ENCODE results near the gene TRIO.

Gene TRIO

DNA sequence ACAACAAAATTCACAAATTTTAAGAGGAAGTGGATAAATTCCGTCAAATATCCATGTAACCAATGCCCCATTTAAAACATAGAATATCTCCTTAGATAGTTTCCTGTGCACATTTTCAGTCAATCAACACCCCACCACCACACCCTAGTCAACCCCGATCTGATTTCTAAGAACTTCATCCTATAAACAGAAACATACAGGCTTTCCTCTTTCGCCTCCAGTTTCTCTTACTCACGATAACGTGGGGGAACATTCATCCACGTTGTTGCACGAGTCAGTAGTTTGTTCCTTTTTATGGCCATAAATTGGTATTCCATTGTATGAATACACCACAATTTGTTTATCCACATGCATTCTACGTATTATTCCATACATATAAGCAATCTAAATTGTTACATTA, 35.6 kb upstream of the TRIO start:
- ChIA-PET POLR2A (no interaction called here), CTCF (interaction anchor here (0.8 to 1.4 kb wide), 5 partner anchors 9 to 165 kb away, joined by 3 to 5 read pairs (median 3); no protein-coding TSS in a partner anchor)
- TF ChIP-seq HDGF (IDR thresholded peaks at IDR 0.05; ENCODE audit: borderline replicate concordance) (no peak), ARNT (IDR thresholded peaks at IDR 0.05) (no peak), ZNF384 (IDR thresholded peaks at IDR 0.05) (no peak), LEF1 (IDR thresholded peaks at IDR 0.05; ENCODE audit: borderline replicate concordance) (no peak), SUZ12 (IDR thresholded peaks at IDR 0.05) (no peak), ELF4 (IDR thresholded peaks at IDR 0.05) (no peak), CTBP1 (IDR thresholded peaks at IDR 0.05; ENCODE audit: borderline replicate concordance) (no peak), NFRKB (IDR thresholded peaks at IDR 0.05) (no peak), FOXK2 (IDR thresholded peaks at IDR 0.05) (no peak), TARDBP (IDR thresholded peaks at IDR 0.05) (no peak), FOXM1 (IDR thresholded peaks at IDR 0.05; ENCODE audit: borderline replicate concordance) (no peak), SP1 (IDR thresholded peaks at IDR 0.05) (no peak), L3MBTL2 (conservative IDR thresholded peaks at IDR 0.05) (no peak), BHLHE40 (IDR thresholded peaks at IDR 0.05; ENCODE audit: borderline replicate concordance) (no peak), FOXA1 (IDR thresholded peaks at IDR 0.05) (no peak)
- TF ChIP-seq, protein P1, sequence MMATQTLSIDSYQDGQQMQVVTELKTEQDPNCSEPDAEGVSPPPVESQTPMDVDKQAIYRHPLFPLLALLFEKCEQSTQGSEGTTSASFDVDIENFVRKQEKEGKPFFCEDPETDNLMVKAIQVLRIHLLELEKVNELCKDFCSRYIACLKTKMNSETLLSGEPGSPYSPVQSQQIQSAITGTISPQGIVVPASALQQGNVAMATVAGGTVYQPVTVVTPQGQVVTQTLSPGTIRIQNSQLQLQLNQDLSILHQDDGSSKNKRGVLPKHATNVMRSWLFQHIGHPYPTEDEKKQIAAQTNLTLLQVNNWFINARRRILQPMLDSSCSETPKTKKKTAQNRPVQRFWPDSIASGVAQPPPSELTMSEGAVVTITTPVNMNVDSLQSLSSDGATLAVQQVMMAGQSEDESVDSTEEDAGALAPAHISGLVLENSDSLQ (IDR thresholded peaks at IDR 0.05), result no peak
- DNase-seq (ENCODE audit: extremely low spot score), result no peak

DNA sequence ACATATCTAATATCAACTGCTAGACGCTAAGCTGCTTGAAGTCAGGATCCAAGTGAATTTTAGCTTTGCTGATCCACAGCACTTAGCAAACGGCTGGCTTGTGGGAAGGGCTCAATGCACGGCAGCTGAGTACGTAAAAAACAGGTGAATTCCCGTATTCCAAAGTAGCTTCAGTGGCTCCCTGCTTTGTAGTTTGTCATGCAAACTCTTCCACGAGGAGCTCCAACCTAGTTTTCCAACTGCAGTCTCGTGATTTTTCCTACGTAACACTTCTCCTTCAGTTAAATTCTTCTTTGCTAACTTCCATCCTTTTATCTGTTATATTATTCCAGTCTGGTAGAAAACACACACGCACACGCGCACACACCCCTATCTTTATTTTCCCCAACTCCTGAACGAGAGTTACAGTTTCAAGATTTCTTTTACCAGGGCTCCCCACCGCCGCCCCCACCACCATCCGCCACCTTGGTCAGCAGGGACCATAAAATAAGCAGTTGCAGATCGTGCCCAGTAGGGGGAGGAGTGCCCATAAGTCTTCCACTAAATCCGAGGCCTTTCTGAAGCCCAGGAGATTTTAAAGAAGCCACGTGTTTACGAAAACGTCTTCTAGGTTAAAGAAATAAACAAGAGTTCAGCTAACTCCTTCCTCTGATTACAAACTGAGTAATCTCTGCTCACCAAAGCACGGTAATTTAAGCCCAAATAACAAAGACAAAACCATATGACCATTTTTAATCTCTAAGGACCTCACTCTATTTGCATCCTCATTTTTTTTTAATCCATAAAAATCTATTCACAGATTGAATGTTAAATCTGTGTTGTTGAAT, 34.8 kb upstream of the TRIO start:
- CTCF ChIA-PET, result interaction anchor here (0.7 to 1.4 kb wide), 8 partner anchors 8 to 164 kb away, joined by 3 to 5 read pairs (median 3); no protein-coding TSS in a partner anchor
- TF ChIP-seq L3MBTL2 (conservative IDR thresholded peaks at IDR 0.05) (peak; percentile 54; the same call in 1 of the 2 replicates), ARNT (IDR thresholded peaks at IDR 0.05) (no peak)
- POLR2A ChIA-PET, result no interaction called here
- peak; percentile 80 for DNase-seq (ENCODE audit: extremely low spot score)

DNA sequence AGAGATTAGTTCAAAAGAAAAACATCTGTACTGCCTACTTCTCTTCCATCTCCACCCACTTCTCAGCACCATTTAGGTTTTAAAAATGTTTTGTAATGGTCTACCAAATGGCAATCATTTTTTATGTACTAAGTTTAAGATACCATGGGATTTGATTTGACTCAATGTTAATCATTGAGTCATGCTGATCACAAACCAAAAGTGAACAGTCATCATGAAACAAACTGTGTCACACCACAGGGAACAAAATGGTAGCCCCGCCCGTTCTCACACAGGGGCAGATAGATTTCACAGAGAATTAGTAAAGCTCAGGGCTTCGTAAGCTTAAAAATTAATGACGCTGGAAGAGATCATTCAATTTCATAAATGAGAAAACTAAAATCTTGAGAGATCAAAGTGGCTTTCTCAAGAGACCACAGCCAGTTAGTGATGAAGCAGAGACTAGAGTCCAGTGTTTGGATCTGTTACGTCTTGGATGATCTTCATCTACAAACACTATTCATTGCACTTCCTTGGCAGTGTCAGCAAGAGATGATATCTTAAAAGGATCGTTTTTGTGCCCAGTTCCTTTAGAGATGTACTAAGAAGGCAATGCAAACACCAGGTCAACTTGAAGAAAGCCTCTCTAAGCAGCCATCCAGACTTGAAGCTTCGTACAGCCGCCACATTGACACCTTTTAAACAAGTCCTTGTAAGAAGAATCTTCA, 33.9 kb upstream of the TRIO start:
- DNase-seq (ENCODE audit: extremely low spot score), result no peak
- CTCF ChIA-PET, result interaction anchor here (0.6 to 1.4 kb wide), 8 partner anchors 8 to 832 kb away, joined by 3 to 4 read pairs (median 3); no protein-coding TSS in a partner anchor
- POLR2A ChIA-PET, result no interaction called here
- TF ChIP-seq, protein P1 (IDR thresholded peaks at IDR 0.05), result no peak
- TF ChIP-seq FOXK2 (IDR thresholded peaks at IDR 0.05) (no peak), BHLHE40 (IDR thresholded peaks at IDR 0.05; ENCODE audit: borderline replicate concordance) (no peak), SUZ12 (IDR thresholded peaks at IDR 0.05) (no peak), ELF4 (IDR thresholded peaks at IDR 0.05) (no peak), NFRKB (IDR thresholded peaks at IDR 0.05) (no peak), HDGF (IDR thresholded peaks at IDR 0.05; ENCODE audit: borderline replicate concordance) (no peak), FOXM1 (IDR thresholded peaks at IDR 0.05; ENCODE audit: borderline replicate concordance) (no peak), CTBP1 (IDR thresholded peaks at IDR 0.05; ENCODE audit: borderline replicate concordance) (no peak), TARDBP (IDR thresholded peaks at IDR 0.05) (no peak), ZNF384 (IDR thresholded peaks at IDR 0.05) (no peak), L3MBTL2 (conservative IDR thresholded peaks at IDR 0.05) (no peak), ARNT (IDR thresholded peaks at IDR 0.05) (no peak), SP1 (IDR thresholded peaks at IDR 0.05) (no peak), LEF1 (IDR thresholded peaks at IDR 0.05; ENCODE audit: borderline replicate concordance) (no peak), FOXA1 (IDR thresholded peaks at IDR 0.05) (no peak)

DNA sequence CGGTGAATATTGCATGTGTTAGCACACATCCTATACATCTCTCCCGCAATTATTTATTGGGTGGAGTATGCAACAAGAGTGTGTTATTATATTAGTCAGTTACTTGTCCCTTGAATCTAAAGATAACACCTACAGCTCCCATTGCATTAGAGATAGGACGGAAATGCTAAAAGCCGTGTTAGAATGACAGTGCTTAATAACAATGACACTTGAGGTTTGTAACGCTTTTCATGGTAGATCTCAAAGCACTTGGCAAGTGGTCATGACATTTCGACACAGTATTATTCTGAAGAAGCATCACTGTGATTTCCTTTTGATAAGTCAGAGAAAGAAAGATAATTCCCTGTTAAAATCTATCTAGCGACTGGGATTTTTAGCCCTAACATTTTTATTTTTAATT, 33.4 kb upstream of the TRIO start:
- CTCF ChIA-PET, result interaction anchor here (0.6 to 1.1 kb wide), 6 partner anchors 9 to 832 kb away, joined by 3 to 4 read pairs (median 3); no protein-coding TSS in a partner anchor
- TF ChIP-seq ARNT (IDR thresholded peaks at IDR 0.05) (no peak), L3MBTL2 (conservative IDR thresholded peaks at IDR 0.05) (no peak), ELF4 (IDR thresholded peaks at IDR 0.05) (no peak), ZNF384 (IDR thresholded peaks at IDR 0.05) (no peak), FOXA1 (IDR thresholded peaks at IDR 0.05) (no peak), FOXK2 (IDR thresholded peaks at IDR 0.05) (no peak), BHLHE40 (IDR thresholded peaks at IDR 0.05; ENCODE audit: borderline replicate concordance) (no peak), LEF1 (IDR thresholded peaks at IDR 0.05; ENCODE audit: borderline replicate concordance) (no peak), FOXM1 (IDR thresholded peaks at IDR 0.05; ENCODE audit: borderline replicate concordance) (no peak), TARDBP (IDR thresholded peaks at IDR 0.05) (no peak)
- TF ChIP-seq, protein P1 (IDR thresholded peaks at IDR 0.05), result no peak
- POLR2A ChIA-PET, result no interaction called here
- DNase-seq (ENCODE audit: extremely low spot score), result no peak

DNA sequence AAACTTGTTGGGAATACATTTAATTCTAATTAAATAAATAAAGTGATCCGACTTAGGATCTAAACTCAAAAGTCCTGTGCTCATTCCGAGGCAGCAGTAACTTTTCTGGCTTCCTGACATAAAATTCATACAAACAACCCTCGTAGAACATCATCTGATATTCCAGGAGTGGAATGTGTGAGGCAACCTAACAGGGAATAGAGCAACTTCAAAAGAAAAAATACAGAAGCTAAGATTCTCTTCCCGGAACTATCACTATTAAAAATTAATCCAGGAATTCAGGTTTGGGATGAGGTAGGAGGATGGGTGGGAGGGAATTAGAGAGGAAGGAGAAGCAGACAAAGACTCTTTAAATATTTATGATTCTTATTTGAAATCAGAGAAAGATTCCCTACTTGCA, 32.9 kb upstream of the TRIO start:
- CTCF ChIA-PET, result interaction anchor here (0.5 to 1.1 kb wide), 4 partner anchors 9 to 161 kb away, joined by 3 to 5 read pairs (median 4); no protein-coding TSS in a partner anchor
- TF ChIP-seq ARNT (IDR thresholded peaks at IDR 0.05) (no peak), CTBP1 (IDR thresholded peaks at IDR 0.05; ENCODE audit: borderline replicate concordance) (no peak), SP1 (IDR thresholded peaks at IDR 0.05) (no peak), BHLHE40 (IDR thresholded peaks at IDR 0.05; ENCODE audit: borderline replicate concordance) (no peak), SUZ12 (IDR thresholded peaks at IDR 0.05) (no peak)
- TF ChIP-seq, protein P1 (IDR thresholded peaks at IDR 0.05), result no peak
- POLR2A ChIA-PET, result no interaction called here
- no peak for DNase-seq (ENCODE audit: extremely low spot score)
